Upper lobe of left lung (tissue), 6 donors: ENCODE data around the gene SLF2. TPM values are rescaled to one million over a fixed set of nuclear protein-coding genes. Genes with fewer than 3 reads are reported as not detected.

Experiments used
- ATAC-seq, 2 donors: fragments of 200-7000 bp; cut with Tn5 transposase; one replicate each; pipeline ENCODE4 v1.9.1; 2022; ENCODE audit warnings: mild to moderate bottlenecking in 2 of 2, moderate library complexity in 2 of 2; ENCODE audit not compliant: low FRiP score in 2 of 2
- DNase-seq, 2 donors: peaks; one replicate each; pipeline ENCODE4 v3.0.0-alpha.2; 2019 to 2020
- H3K27ac ChIP-seq, 4 donors: fragments of 200-600 bp; sonication (generic); one replicate each; pipeline ENCODE4 v1.5.1; 2016 to 2019
- H3K27me3 ChIP-seq, 4 donors: fragments of 200-600 bp; sonication (generic); one replicate each; pipeline ENCODE4 v1.5.1; 2017 to 2019
- H3K36me3 ChIP-seq, 4 donors: fragments of 200-600 bp; sonication (generic); one replicate each; pipeline ENCODE4 v1.5.1; 2016 to 2019
- H3K4me1 ChIP-seq, 4 donors: fragments of 200-600 bp; sonication (generic); one replicate each; pipeline ENCODE4 v1.5.1; 2018 to 2019
- H3K4me3 ChIP-seq, 4 donors: fragments of 200-600 bp; sonication (generic); one replicate each; pipeline ENCODE4 v1.5.1; 2017 to 2019; ENCODE audit warnings: mild to moderate bottlenecking in 2 of 4, moderate library complexity in 1 of 4
- H3K9me3 ChIP-seq, 4 donors: fragments of 200-600 bp; sonication (generic); one replicate each; pipeline ENCODE4 v1.5.1; 2018 to 2019
- EP300 ChIP-seq, 4 donors: sonication (generic); formaldehyde crosslinking; IDR thresholded peaks; one replicate each; pipeline ENCODE4 v1.5.1; 2017; ENCODE audit warnings: antibody characterized with exemption in 4 of 4, control low read depth in 2 of 4
- POLR2A ChIP-seq, 4 donors: fragments of 450-650 bp; IDR thresholded peaks; one replicate each; pipeline ENCODE4 v1.5.1; 2016 to 2017; ENCODE audit warnings: antibody characterized with exemption in 4 of 4, mild to moderate bottlenecking in 2 of 4
- POLR2AphosphoS5 ChIP-seq, 2 donors: sonication (generic); formaldehyde crosslinking; IDR thresholded peaks; one replicate each; pipeline ENCODE4 v1.5.1; 2017; ENCODE audit warnings: antibody characterized with exemption in 2 of 2
- WGBS, 2 donors: methylation state at CpG; one replicate each; pipeline ENCODE4 v1.1.5; 2017 to 2018; 5-methylcytosine and 5-hydroxymethylcytosine counted together
- total RNA-seq, 6 donors: library from RNA; depleted of rRNA in 4 of 6; stranded (reverse); fragments of >200 nt in 4 of 6; gene quantifications; one replicate each; pipeline versions ENCODE4 v1.1.0 to v1.2.1, GENCODE V29; 2016 to 2021
- TF ChIP-seq, protein P1 (sequence below), 6 experiments: fragments of 450-650 bp in 4 of 6; fragments of 200-600 bp in 2 of 6; sonication (generic) in 2 of 6; IDR thresholded peaks; one replicate each; pipeline ENCODE4 v1.5.1; 2016 to 2019; ENCODE audit warnings: antibody characterized with exemption in 6 of 6
- donor health status: DM: no; HTN: no; CAD: no; lungs with moderate emphysema.
- donor health status: DM: no; HTN: yes; CAD: no; lungs with severe emphysema.

Gene SLF2
- total RNA-seq, 6 donors from 2014 or later, result 13.4 to 60.8 (median 28.2) TPM

DNA sequence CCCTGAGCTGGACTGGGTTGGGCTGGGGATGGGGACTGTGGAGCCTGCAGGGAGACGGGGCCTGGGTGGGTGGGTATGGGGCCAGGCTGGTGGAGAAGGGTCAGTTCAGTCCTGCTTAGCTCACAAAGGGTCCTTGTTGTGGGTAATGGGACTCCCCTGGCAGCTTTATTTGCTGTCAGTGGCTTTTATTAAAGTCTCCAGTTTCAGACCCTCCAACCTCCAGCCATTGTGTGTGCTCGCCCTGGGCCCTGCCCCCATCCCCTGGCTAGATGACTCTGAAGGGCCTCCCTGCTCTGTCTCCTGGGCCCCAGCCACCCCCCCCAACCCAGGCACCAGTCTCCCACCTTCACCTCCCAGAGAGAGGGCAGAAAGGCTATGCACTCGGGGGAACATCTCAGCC is 44.4 kb upstream of the SLF2 start:
- DNase-seq (no peak), ATAC-seq (no peak)
- no peak overlapping the region for H3K27ac ChIP-seq
- H3K4me1 ChIP-seq, result peaks cover 0 to 3% (median 0%) of the 10 kb centered on the region in 4 donors
- no peaks in the 10 kb centered on the region for H3K9me3 ChIP-seq
- no peak overlapping the region for H3K4me3 ChIP-seq
- TF ChIP-seq EP300 (IDR thresholded peaks at IDR 0.05) (no peak), POLR2A (IDR thresholded peaks at IDR 0.05) (no peak), POLR2AphosphoS5 (IDR thresholded peaks at IDR 0.05) (no peak)
- TF ChIP-seq, protein P1, sequence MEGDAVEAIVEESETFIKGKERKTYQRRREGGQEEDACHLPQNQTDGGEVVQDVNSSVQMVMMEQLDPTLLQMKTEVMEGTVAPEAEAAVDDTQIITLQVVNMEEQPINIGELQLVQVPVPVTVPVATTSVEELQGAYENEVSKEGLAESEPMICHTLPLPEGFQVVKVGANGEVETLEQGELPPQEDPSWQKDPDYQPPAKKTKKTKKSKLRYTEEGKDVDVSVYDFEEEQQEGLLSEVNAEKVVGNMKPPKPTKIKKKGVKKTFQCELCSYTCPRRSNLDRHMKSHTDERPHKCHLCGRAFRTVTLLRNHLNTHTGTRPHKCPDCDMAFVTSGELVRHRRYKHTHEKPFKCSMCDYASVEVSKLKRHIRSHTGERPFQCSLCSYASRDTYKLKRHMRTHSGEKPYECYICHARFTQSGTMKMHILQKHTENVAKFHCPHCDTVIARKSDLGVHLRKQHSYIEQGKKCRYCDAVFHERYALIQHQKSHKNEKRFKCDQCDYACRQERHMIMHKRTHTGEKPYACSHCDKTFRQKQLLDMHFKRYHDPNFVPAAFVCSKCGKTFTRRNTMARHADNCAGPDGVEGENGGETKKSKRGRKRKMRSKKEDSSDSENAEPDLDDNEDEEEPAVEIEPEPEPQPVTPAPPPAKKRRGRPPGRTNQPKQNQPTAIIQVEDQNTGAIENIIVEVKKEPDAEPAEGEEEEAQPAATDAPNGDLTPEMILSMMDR (IDR thresholded peaks at IDR 0.05), result no peak
- no peaks in the 10 kb centered on the region for H3K36me3 ChIP-seq
- 74 to 83% methylated on average over 3 of the region's 3 CpGs for WGBS, 2 donors
- peaks cover 0 to 10% (median 0%) of the 10 kb centered on the region in 4 donors for H3K27me3 ChIP-seq

DNA sequence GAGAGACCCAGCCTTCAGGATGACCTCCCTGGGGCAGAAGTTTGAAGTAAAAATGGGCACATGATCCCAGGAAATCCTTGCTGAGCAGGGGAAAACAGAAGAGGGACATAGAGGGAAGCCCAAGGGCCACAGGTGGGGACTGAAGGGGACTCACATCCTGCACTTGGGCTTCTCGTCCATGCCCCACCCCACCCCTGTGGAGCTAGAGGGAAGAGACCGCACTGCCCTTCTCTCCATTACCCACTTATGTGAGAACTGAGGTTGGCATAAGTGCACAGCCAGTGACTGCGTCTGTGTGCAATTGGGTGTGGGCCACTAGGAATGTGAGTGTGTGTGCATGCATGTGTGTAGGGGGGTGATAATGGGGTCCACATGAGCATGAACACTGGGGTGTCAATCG is 43.4 kb upstream of the SLF2 start:
- DNase-seq, result no peak
- TF ChIP-seq, protein P1 (IDR thresholded peaks at IDR 0.05), result no peak
- TF ChIP-seq POLR2AphosphoS5 (IDR thresholded peaks at IDR 0.05), result no peak
- Histone ChIP-seq H3K36me3 (no peaks in the 10 kb centered on the region), H3K27me3 (peaks cover 0 to 10% (median 0%) of the 10 kb centered on the region in 4 donors), H3K4me3 (no peak overlapping the region), H3K27ac (no peak overlapping the region), H3K4me1 (peaks cover 0 to 3% (median 0%) of the 10 kb centered on the region in 4 donors), H3K9me3 (no peaks in the 10 kb centered on the region)
- ATAC-seq, result no peak
- WGBS, 2 donors, result 71 to 79% methylated on average over 4 of the region's 4 CpGs

DNA sequence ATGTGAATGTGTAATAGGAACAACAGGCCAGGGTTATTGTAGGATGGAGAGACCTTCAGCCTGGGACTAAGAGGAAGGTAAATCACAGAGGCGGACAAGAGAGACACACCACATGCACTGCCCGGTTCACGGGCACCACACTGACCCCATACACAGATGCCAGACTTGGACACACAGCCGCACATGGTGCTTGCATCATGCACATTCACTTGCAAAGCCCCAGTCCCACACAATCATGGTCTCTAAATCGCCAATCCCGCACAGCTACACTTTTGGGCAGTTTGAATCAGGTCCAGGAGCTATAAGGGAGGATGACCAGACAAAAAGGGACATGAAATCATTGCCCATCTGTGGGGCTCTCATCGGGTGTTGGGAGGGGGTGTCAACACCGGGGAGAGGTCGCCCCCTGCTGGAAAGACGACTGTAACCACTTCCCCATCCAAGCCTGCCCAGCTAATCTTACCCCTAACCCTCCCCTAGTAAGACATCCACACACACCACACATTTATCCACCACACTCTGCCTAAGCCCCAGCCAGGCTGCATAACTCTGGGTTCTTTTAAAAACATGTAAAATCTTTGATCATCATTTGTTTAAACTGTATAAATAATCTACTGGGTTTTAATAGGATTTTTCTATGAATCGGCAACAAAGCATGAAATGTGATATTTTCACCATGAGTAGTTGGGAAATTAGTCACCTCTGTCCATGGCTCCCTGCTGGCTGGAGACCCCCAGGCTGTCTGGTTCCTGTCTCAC is 40.5 kb upstream of the SLF2 start:
- H3K27ac ChIP-seq, result no peak overlapping the region
- no peaks in the 10 kb centered on the region for H3K4me1 ChIP-seq
- no peaks in the 10 kb centered on the region for H3K9me3 ChIP-seq
- ATAC-seq, result no peak
- H3K36me3 ChIP-seq, result no peaks in the 10 kb centered on the region
- no peak for TF ChIP-seq POLR2A (IDR thresholded peaks at IDR 0.05)
- no peak for TF ChIP-seq EP300 (IDR thresholded peaks at IDR 0.05)
- no peak for TF ChIP-seq POLR2AphosphoS5 (IDR thresholded peaks at IDR 0.05)
- TF ChIP-seq, protein P1 (IDR thresholded peaks at IDR 0.05), result peak in 3 of 6 experiments; percentile 17 to 30 (median 25)
- WGBS, 2 donors, result 58 to 59% methylated on average over 11 of the region's 11 CpGs
- DNase-seq, result no peak
- H3K27me3 ChIP-seq, result peaks cover 0 to under 1% (median 0%) of the 10 kb centered on the region in 4 donors
- no peak overlapping the region for H3K4me3 ChIP-seq

DNA sequence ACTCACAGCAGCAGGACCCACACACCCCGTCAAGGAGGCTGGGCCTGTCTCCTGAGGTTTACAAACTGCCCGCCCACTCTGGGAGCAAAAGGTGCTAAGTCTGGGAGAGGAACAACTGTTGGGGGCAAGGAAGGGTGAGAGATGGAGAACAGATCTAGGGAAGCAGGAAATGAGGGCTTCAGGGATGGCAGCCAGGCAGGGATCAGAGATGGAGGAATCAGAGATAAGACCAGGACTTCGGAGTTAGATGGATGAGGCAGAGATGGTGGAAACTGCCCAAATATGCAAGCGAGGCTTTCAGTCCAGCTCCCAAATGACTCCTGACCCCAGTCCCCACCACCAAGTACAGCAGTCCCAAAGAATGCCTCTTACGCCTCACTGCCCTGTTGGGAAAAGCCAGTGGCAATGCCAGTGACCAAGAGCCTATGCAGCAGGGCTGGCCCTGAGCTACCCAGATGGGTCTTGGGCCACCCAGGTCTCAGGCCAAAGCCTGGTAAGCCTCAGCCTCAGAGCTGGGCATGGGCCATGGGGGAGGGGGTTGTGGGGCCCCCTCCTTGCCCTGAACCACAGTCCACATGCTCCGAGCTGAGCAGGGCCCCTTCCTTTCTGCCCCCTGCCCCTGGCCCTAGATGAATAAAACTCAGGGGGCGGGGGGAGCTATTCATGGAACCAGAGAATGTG is 39.5 kb upstream of the SLF2 start:
- TF ChIP-seq, protein P1 (IDR thresholded peaks at IDR 0.05), result no peak
- no peak for TF ChIP-seq EP300 (IDR thresholded peaks at IDR 0.05)
- TF ChIP-seq POLR2A (IDR thresholded peaks at IDR 0.05), result no peak
- no peak for TF ChIP-seq POLR2AphosphoS5 (IDR thresholded peaks at IDR 0.05)
- H3K27me3 ChIP-seq, result no peaks in the 10 kb centered on the region
- no peaks in the 10 kb centered on the region for H3K4me1 ChIP-seq
- H3K36me3 ChIP-seq, result no peaks in the 10 kb centered on the region
- 65 to 78% methylated on average over 4 to 7 of the region's 7 CpGs for WGBS, 2 donors
- ATAC-seq, result no peak
- DNase-seq, result no peak
- no peak overlapping the region for H3K27ac ChIP-seq
- no peak overlapping the region for H3K4me3 ChIP-seq
- no peaks in the 10 kb centered on the region for H3K9me3 ChIP-seq
